Measurements from ENCODE around the gene RPL37A. TPM values are rescaled to one million over a fixed set of nuclear protein-coding genes. Genes with fewer than 3 reads are reported as not detected.

Gene RPL37A
- polyA plus RNA-seq, 1 donor from 2014 or later = 1,655 TPM

GRCh38 chr2:216464104-216464720, 34.4 kb upstream of the RPL37A start:
- Histone ChIP-seq H3K4me2 (ENCODE audit: low read length) (no peak overlapping the region), H3K27ac (ENCODE audit: low read length) (no peak overlapping the region), H3K27me3 (ENCODE audit: insufficient read depth, low read depth, low read length) (no peaks in the 10 kb centered on the region), H3F3A (ENCODE audit: insufficient read depth, low read length, poor library complexity, severe bottlenecking) (no peaks in the 10 kb centered on the region), H3K9ac (ENCODE audit: low read length) (no peak overlapping the region), H3K79me2 (replicated peaks; ENCODE audit: insufficient read depth, low read length) (no peaks in the 10 kb centered on the region), H3K4me3 (ENCODE audit: low read length) (no peak overlapping the region), H2AFZ (ENCODE audit: low read depth, low read length) (no peak overlapping the region), H3K9me3 (ENCODE audit: low read length) (no peaks in the 10 kb centered on the region), H3K36me3 (ENCODE audit: insufficient read depth, low read length) (no peaks in the 10 kb centered on the region), H4K20me1 (ENCODE audit: insufficient read depth) (no peaks in the 10 kb centered on the region), H3K9me2 (ENCODE audit: insufficient read depth, low read length) (no peaks in the 10 kb centered on the region)
- TF ChIP-seq EP300 (conservative IDR thresholded peaks at IDR 0.05; ENCODE audit: poor library complexity, severe bottlenecking) = no peak
- no peak for TF ChIP-seq SMC3 (conservative IDR thresholded peaks at IDR 0.05; ENCODE audit: poor library complexity)
- TF ChIP-seq POLR2AphosphoS5 (IDR thresholded peaks at IDR 0.05) = no peak
- TF ChIP-seq EZH2 (IDR thresholded peaks at IDR 0.05; ENCODE audit: borderline replicate concordance, insufficient read depth, low read length, poor library complexity, severe bottlenecking) = no peak
- no peak for TF ChIP-seq MXI1 (conservative IDR thresholded peaks at IDR 0.05; ENCODE audit: poor library complexity, severe bottlenecking)
- no peak for TF ChIP-seq RAD21 (conservative IDR thresholded peaks at IDR 0.05)

DNA sequence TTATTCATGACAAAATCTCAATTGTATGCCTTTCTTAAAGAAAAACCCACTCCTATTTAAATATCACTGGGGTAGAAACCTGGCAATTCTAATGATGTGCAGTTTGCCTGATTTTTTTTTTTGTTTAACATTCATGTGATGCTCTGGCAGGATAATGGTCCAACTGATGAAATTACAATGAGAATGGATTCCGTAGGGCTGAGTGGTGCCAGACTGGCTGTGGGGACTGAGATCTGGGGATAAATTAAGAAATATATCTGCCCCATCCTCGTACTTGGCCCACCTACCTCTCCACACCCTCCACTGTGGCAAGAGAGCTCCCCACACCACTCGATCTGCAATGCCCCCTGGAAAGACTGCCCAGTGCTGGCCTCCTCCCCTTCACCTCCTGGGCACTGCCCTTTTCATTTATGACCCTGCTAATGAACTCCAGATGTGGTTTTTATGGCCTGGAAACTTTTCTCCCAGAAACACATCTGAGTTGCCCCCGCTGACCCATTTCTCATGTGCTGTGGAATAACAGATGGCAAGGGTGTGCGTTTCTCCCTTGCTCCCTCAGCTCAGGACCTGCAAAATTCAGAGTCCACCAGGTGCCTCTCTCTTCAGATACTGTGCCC, 33.0 kb upstream of the RPL37A start:
- Histone ChIP-seq H3K79me2 (replicated peaks; ENCODE audit: insufficient read depth, low read length) (no peaks in the 10 kb centered on the region), H4K20me1 (ENCODE audit: insufficient read depth) (no peaks in the 10 kb centered on the region), H3K4me2 (ENCODE audit: low read length) (no peak overlapping the region)

More for the DNA sequence above, 33.0 kb upstream of the RPL37A start:
- Histone ChIP-seq H2AFZ (ENCODE audit: low read depth, low read length) (no peak overlapping the region), H3K9me3 (ENCODE audit: low read length) (no peaks in the 10 kb centered on the region), H3K9ac (ENCODE audit: low read length) (no peak overlapping the region), H3K27me3 (ENCODE audit: insufficient read depth, low read depth, low read length) (no peaks in the 10 kb centered on the region), H3F3A (ENCODE audit: insufficient read depth, low read length, poor library complexity, severe bottlenecking) (no peaks in the 10 kb centered on the region), H3K9me2 (ENCODE audit: insufficient read depth, low read length) (no peaks in the 10 kb centered on the region), H3K36me3 (ENCODE audit: insufficient read depth, low read length) (no peaks in the 10 kb centered on the region), H3K27ac (ENCODE audit: low read length) (no peak overlapping the region), H3K4me3 (ENCODE audit: low read length) (no peak overlapping the region)
- TF ChIP-seq RAD21 (conservative IDR thresholded peaks at IDR 0.05) (no peak), MXI1 (conservative IDR thresholded peaks at IDR 0.05; ENCODE audit: poor library complexity, severe bottlenecking) (no peak), EZH2 (IDR thresholded peaks at IDR 0.05; ENCODE audit: borderline replicate concordance, insufficient read depth, low read length, poor library complexity, severe bottlenecking) (no peak), SMC3 (conservative IDR thresholded peaks at IDR 0.05; ENCODE audit: poor library complexity) (no peak), TAF1 (IDR thresholded peaks at IDR 0.05; ENCODE audit: low read depth) (no peak), POLR2AphosphoS5 (IDR thresholded peaks at IDR 0.05) (no peak), EP300 (conservative IDR thresholded peaks at IDR 0.05; ENCODE audit: poor library complexity, severe bottlenecking) (no peak)
- TF ChIP-seq, protein P1, sequence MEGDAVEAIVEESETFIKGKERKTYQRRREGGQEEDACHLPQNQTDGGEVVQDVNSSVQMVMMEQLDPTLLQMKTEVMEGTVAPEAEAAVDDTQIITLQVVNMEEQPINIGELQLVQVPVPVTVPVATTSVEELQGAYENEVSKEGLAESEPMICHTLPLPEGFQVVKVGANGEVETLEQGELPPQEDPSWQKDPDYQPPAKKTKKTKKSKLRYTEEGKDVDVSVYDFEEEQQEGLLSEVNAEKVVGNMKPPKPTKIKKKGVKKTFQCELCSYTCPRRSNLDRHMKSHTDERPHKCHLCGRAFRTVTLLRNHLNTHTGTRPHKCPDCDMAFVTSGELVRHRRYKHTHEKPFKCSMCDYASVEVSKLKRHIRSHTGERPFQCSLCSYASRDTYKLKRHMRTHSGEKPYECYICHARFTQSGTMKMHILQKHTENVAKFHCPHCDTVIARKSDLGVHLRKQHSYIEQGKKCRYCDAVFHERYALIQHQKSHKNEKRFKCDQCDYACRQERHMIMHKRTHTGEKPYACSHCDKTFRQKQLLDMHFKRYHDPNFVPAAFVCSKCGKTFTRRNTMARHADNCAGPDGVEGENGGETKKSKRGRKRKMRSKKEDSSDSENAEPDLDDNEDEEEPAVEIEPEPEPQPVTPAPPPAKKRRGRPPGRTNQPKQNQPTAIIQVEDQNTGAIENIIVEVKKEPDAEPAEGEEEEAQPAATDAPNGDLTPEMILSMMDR (IDR thresholded peaks at IDR 0.05; ENCODE audit: poor library complexity, severe bottlenecking) = no peak
- TF ChIP-seq, protein P2, sequence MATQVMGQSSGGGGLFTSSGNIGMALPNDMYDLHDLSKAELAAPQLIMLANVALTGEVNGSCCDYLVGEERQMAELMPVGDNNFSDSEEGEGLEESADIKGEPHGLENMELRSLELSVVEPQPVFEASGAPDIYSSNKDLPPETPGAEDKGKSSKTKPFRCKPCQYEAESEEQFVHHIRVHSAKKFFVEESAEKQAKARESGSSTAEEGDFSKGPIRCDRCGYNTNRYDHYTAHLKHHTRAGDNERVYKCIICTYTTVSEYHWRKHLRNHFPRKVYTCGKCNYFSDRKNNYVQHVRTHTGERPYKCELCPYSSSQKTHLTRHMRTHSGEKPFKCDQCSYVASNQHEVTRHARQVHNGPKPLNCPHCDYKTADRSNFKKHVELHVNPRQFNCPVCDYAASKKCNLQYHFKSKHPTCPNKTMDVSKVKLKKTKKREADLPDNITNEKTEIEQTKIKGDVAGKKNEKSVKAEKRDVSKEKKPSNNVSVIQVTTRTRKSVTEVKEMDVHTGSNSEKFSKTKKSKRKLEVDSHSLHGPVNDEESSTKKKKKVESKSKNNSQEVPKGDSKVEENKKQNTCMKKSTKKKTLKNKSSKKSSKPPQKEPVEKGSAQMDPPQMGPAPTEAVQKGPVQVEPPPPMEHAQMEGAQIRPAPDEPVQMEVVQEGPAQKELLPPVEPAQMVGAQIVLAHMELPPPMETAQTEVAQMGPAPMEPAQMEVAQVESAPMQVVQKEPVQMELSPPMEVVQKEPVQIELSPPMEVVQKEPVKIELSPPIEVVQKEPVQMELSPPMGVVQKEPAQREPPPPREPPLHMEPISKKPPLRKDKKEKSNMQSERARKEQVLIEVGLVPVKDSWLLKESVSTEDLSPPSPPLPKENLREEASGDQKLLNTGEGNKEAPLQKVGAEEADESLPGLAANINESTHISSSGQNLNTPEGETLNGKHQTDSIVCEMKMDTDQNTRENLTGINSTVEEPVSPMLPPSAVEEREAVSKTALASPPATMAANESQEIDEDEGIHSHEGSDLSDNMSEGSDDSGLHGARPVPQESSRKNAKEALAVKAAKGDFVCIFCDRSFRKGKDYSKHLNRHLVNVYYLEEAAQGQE (IDR thresholded peaks at IDR 0.05; ENCODE audit: borderline replicate concordance) = no peak

Data from neural cell (in vitro differentiated cells).